ENCODE data around the gene ARHGAP11B.
"Not testable (repeated sequence)": the region's sequence is repeated elsewhere in the genome, so short reads cannot be mapped to it uniquely, and the experiment has no call there.

The ARHGAP11B gene

GRCh38 chr15:30625436-30626193, at the start of gene ARHGAP11B:
TSS of gene ARHGAP11B (plus strand) at chr15:30626128.
- peak; percentile 26 for DNase-seq

GRCh38 chr15:30579394-30579970, 46.4 kb upstream of the ARHGAP11B start:
- not testable (repeated sequence) for DNase-seq

GRCh38 chr15:30580716-30581115, 45.2 kb upstream of the ARHGAP11B start:
- DNase-seq = not testable (repeated sequence)

GRCh38 chr15:30598953-30599352, 27.0 kb upstream of the ARHGAP11B start:
- DNase-seq = not testable (repeated sequence)

- not testable (repeated sequence) for DNase-seq
These were observed 22.1 kb upstream of the ARHGAP11B start, which contains the start of gene GOLGA8H for GRCh38 chr15:30603796-30604195. TSS of gene GOLGA8H (plus strand) at chr15:30604028. CDS start at chr15:30604126, 98 bp downstream.

- DNase-seq = not testable (repeated sequence)
These were observed 13.7 kb upstream of the ARHGAP11B start for GRCh38 chr15:30612271-30612670.

GRCh38 chr15:30621342-30621741, 4.6 kb upstream of the ARHGAP11B start:
- not testable (repeated sequence) for DNase-seq

- not testable (repeated sequence) for DNase-seq
These were observed 252 bp downstream of the ARHGAP11B start for GRCh38 chr15:30626194-30626565.

- DNase-seq = not testable (repeated sequence)
These were observed 704 bp downstream of the ARHGAP11B start for GRCh38 chr15:30626632-30627031.

GRCh38 chr15:30650012-30650929, 24.3 kb downstream of the ARHGAP11B start:
- no peak for DNase-seq

- not testable (repeated sequence) for DNase-seq
These were observed 35.2 kb downstream of the ARHGAP11B start for GRCh38 chr15:30661154-30661553.

- not testable (repeated sequence) for DNase-seq
These were observed 43.7 kb downstream of the ARHGAP11B start for GRCh38 chr15:30669621-30670020.

GRCh38 chr15:30670056-30670455, 44.1 kb downstream of the ARHGAP11B start:
- DNase-seq = no peak

GRCh38 chr15:30671309-30671708, 45.4 kb downstream of the ARHGAP11B start:
- no peak for DNase-seq

- no peak for DNase-seq
These were observed 49.2 kb downstream of the ARHGAP11B start for GRCh38 chr15:30675126-30675525.

GRCh38 chr15:30675891-30676290, 50.0 kb downstream of the ARHGAP11B start:
- not testable (repeated sequence) for DNase-seq

GRCh38 chr15:30680997-30681396, 55.1 kb downstream of the ARHGAP11B start:
- DNase-seq = not testable (repeated sequence)

- not testable (repeated sequence) for DNase-seq
These were observed 59.9 kb downstream of the ARHGAP11B start for GRCh38 chr15:30685709-30686285.

GRCh38 chr15:30686651-30687050, 60.7 kb downstream of the ARHGAP11B start:
- not testable (repeated sequence) for DNase-seq

All from 8988T (cell line).